Breast epithelium (tissue), 3 donors: ENCODE measurements around the gene TEPSIN.

Experiments used
- CTCF ChIP-seq, 3 donors: fragments of 450-650 bp; IDR thresholded peaks; one replicate each; pipeline ENCODE4 v1.5.1; 2016 to 2017; ENCODE audit warnings: antibody characterized with exemption in 3 of 3, mild to moderate bottlenecking in 3 of 3, moderate library complexity in 3 of 3
- POLR2A ChIP-seq: fragments of 450-650 bp; IDR thresholded peaks from one replicate; pipeline ENCODE4 v1.6.1; 2016; ENCODE audit warnings: antibody characterized with exemption, mild to moderate bottlenecking, moderate library complexity
- POLR2AphosphoS5 ChIP-seq, 3 donors: sonication (generic); formaldehyde crosslinking; IDR thresholded peaks; one replicate each; pipeline ENCODE4 v1.6.1; 2017; ENCODE audit warnings: antibody characterized with exemption in 3 of 3

DNA sequence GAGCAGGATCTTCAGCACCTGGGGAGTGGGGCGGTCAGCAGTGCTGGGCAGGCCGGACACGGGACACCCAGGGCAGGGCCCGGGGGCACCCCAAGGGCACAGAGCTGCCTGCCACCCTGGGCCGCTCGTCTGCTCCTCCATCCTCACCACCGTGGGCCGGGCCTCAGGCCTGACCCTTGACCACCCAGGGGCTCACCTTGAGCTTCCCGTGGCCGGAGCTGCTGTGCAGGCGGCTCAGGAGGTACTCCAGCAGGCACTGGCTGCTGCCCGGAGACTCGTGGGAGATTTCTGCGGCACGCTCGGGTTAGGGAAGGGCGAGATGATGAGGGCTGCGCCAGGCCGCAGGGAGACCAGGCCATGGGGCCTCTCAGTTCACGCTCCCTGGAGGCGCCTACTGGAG is 2.1 kb downstream of the TEPSIN start:
- no peak for TF ChIP-seq CTCF (IDR thresholded peaks at IDR 0.05)
- no peak for TF ChIP-seq POLR2A
- TF ChIP-seq POLR2AphosphoS5 (IDR thresholded peaks at IDR 0.05) = no peak
